ENCODE measurements around the gene APOL2.
"Not testable (repeated sequence)": the region's sequence is repeated elsewhere in the genome, so short reads cannot be mapped to it uniquely, and the experiment has no call there.

The APOL2 gene

GRCh38 chr22:36213586-36213985 lies 25.7 kb downstream of the APOL2 start:
- peak overlapping the region; percentile 83 for H3K27ac ChIP-seq

GRCh38 chr22:36212901-36213300 lies 26.4 kb downstream of the APOL2 start:
- Histone ChIP-seq H3K27me3 (no peaks in the 10 kb centered on the region), H3K4me3 (ENCODE audit: low read depth in 1 of 2, low read length in 1 of 2) (peak overlapping the region in 1 of 2 experiments; percentile 30), H3K4me1 (ENCODE audit: control insufficient read depth in 1 of 2, insufficient read depth in 1 of 2, low read depth in 1 of 2, low read length in 1 of 2) (peaks cover 36 to 39% of the 10 kb centered on the region in 2 experiments)

More at GRCh38 chr22:36213586-36213985, 25.7 kb downstream of the APOL2 start:
- Histone ChIP-seq H3K27me3 (no peaks in the 10 kb centered on the region), H3K36me3 (no peaks in the 10 kb centered on the region), H3K4me3 (ENCODE audit: low read depth in 1 of 2, low read length in 1 of 2) (peak overlapping the region in 1 of 2 experiments; percentile 30), H3K9me3 (no peaks in the 10 kb centered on the region), H3K4me1 (ENCODE audit: control insufficient read depth in 1 of 2, insufficient read depth in 1 of 2, low read depth in 1 of 2, low read length in 1 of 2) (peaks cover 36 to 39% of the 10 kb centered on the region in 2 experiments)
- TF ChIP-seq CTCF (IDR thresholded peaks at IDR 0.05) = no peak

GRCh38 chr22:36211237-36211861 lies 28.0 kb downstream of the APOL2 start:
- TF ChIP-seq CTCF (IDR thresholded peaks at IDR 0.05) = no peak
- peak overlapping the region; percentile 83 for H3K27ac ChIP-seq
- H3K9me3 ChIP-seq = no peaks in the 10 kb centered on the region
- H3K4me3 ChIP-seq (ENCODE audit: low read depth in 1 of 2, low read length in 1 of 2) = no peak overlapping the region
- no peaks in the 10 kb centered on the region for H3K36me3 ChIP-seq
- H3K4me1 ChIP-seq (ENCODE audit: control insufficient read depth in 1 of 2, insufficient read depth in 1 of 2, low read depth in 1 of 2, low read length in 1 of 2) = peaks cover 36 to 39% of the 10 kb centered on the region in 2 experiments
- H3K27me3 ChIP-seq = no peaks in the 10 kb centered on the region

More at GRCh38 chr22:36212901-36213300, 26.4 kb downstream of the APOL2 start:
- TF ChIP-seq CTCF (IDR thresholded peaks at IDR 0.05) = no peak
- no peaks in the 10 kb centered on the region for H3K9me3 ChIP-seq
- H3K36me3 ChIP-seq = no peaks in the 10 kb centered on the region
- H3K27ac ChIP-seq = peak overlapping the region; percentile 83

- no peak overlapping the region for H3K4me3 ChIP-seq (ENCODE audit: low read depth in 1 of 2, low read length in 1 of 2)
- H3K27me3 ChIP-seq = no peaks in the 10 kb centered on the region
- peak overlapping the region; percentile 83 for H3K27ac ChIP-seq
- no peaks in the 10 kb centered on the region for H3K9me3 ChIP-seq
- no peak for TF ChIP-seq CTCF (IDR thresholded peaks at IDR 0.05)
- H3K4me1 ChIP-seq (ENCODE audit: control insufficient read depth in 1 of 2, insufficient read depth in 1 of 2, low read depth in 1 of 2, low read length in 1 of 2) = peaks cover 36 to 39% of the 10 kb centered on the region in 2 experiments
- no peaks in the 10 kb centered on the region for H3K36me3 ChIP-seq
Observed at GRCh38 chr22:36210224-36210623, 29.1 kb downstream of the APOL2 start.

- not testable (repeated sequence) for H3K27me3 ChIP-seq; H3K4me3 ChIP-seq (ENCODE audit: low read depth in 1 of 2, low read length in 1 of 2); H3K36me3 ChIP-seq; H3K27ac ChIP-seq; H3K9me3 ChIP-seq
- peaks cover 36 to 39% of the 10 kb centered on the region in 2 experiments for H3K4me1 ChIP-seq (ENCODE audit: control insufficient read depth in 1 of 2, insufficient read depth in 1 of 2, low read depth in 1 of 2, low read length in 1 of 2)
Observed at GRCh38 chr22:36209488-36209908, 29.8 kb downstream of the APOL2 start.

- no peak for TF ChIP-seq CTCF (IDR thresholded peaks at IDR 0.05)
- peaks cover 3% of the 10 kb centered on the region for H3K27me3 ChIP-seq
- no peak overlapping the region for H3K27ac ChIP-seq
Observed at GRCh38 chr22:36208914-36209313, 30.4 kb downstream of the APOL2 start.

More at GRCh38 chr22:36208914-36209313, 30.4 kb downstream of the APOL2 start:
- Histone ChIP-seq H3K4me1 (ENCODE audit: control insufficient read depth in 1 of 2, insufficient read depth in 1 of 2, low read depth in 1 of 2, low read length in 1 of 2) (peaks cover 35 to 39% of the 10 kb centered on the region in 2 experiments), H3K4me3 (ENCODE audit: low read depth in 1 of 2, low read length in 1 of 2) (no peak overlapping the region), H3K9me3 (no peaks in the 10 kb centered on the region), H3K36me3 (no peaks in the 10 kb centered on the region)

Data from neutrophil (primary cell).